Lower lobe of right lung (tissue), 2 donors: Measurements from ENCODE around the gene MEG3. TPM values are rescaled to one million over a fixed set of nuclear protein-coding genes. Genes with fewer than 3 reads are reported as not detected.

ENCODE experiments used
- ATAC-seq, 2 donors: fragments of 200-7000 bp; cut with Tn5 transposase; one replicate each; pipeline ENCODE4 v1.9.1; 2020 to 2022; ENCODE audit warnings: mild to moderate bottlenecking in 2 of 2, moderate library complexity in 2 of 2
- DNase-seq: peaks from one replicate; pipeline ENCODE4 v3.0.0-alpha.2; 2020
- H3K27ac ChIP-seq: fragments of 200-600 bp; one replicate; pipeline ENCODE4 v1.8.0; 2022
- H3K27me3 ChIP-seq: fragments of 200-600 bp; one replicate; pipeline ENCODE4 v1.8.0; 2022; ENCODE audit warnings: low read depth
- H3K36me3 ChIP-seq: fragments of 200-600 bp; one replicate; pipeline ENCODE4 v1.8.0; 2022; ENCODE audit warnings: mild to moderate bottlenecking
- H3K4me1 ChIP-seq: fragments of 200-600 bp; one replicate; pipeline ENCODE4 v1.8.0; 2022
- H3K4me3 ChIP-seq: fragments of 200-600 bp; one replicate; pipeline ENCODE4 v1.8.0; 2022; ENCODE audit warnings: mild to moderate bottlenecking
- H3K9me3 ChIP-seq: fragments of 200-600 bp; one replicate; pipeline ENCODE4 v1.8.0; 2022
- intact Hi-C: fragments of 100-400 bp; cut with DNase I; formaldehyde crosslinking; loops from one replicate; pipeline ENCODE4 v1.11.0; 2022
- total RNA-seq: library from RNA; stranded (reverse); fragmentation: NEBNext Ultra II Directional; extraction: Animal tissue kit (Norgen Biotek cat#: 25700); gene quantifications from one replicate; pipeline ENCODE4 v1.2.1, GENCODE V29; 2021
- TF ChIP-seq, protein P1 (sequence below): fragments of 200-600 bp; IDR thresholded peaks from one replicate; pipeline ENCODE4 v1.8.0; 2022; ENCODE audit warnings: antibody characterized with exemption, mild to moderate bottlenecking
- donor health status: DM: no; HTN: yes; CAD: no; lungs with severe emphysema.

Gene MEG3
- total RNA-seq, 1 donor from 2014 or later: 16.6 TPM

DNA sequence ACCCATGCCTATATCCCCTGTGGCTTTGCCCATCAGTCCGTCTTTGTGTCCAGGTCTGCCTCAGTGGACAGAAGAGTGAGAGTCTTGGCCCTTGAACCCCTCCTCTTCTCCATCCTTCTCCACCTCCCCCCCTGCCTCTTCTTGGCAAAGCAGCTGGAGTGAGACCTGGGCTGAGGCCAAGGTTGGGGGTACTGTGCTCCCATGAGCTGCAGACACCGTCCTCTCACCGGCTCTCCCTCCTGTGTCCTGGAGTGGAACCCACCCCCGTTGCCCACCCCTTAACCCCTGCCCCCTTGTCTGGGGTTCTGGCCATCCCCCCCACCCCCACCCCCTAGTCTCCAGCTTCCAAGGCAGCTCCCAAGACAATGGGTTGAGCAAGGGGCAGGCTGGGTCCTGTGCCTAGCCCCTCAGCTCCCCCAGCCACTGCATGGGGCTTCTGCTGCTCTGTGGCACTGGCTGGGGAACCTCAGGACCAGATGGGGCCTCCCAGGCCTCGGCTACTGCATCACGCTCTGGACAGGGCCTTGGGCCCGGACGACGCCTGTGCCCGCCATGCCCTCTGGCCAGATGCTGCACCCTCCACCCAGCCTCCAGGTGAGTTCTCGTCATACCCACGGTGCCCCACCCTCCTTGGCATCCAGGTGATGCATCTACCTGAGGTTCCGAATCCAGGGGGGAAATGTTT lies 41.9 kb downstream of the MEG3 start:
- DNase-seq: peak; percentile 28
- Histone ChIP-seq H3K36me3 (no peaks in the 10 kb centered on the region), H3K27me3 (no peaks in the 10 kb centered on the region), H3K4me1 (no peaks in the 10 kb centered on the region), H3K9me3 (no peaks in the 10 kb centered on the region), H3K4me3 (no peak overlapping the region), H3K27ac (no peak overlapping the region)
- no peak for ATAC-seq
- TF ChIP-seq, protein P1, sequence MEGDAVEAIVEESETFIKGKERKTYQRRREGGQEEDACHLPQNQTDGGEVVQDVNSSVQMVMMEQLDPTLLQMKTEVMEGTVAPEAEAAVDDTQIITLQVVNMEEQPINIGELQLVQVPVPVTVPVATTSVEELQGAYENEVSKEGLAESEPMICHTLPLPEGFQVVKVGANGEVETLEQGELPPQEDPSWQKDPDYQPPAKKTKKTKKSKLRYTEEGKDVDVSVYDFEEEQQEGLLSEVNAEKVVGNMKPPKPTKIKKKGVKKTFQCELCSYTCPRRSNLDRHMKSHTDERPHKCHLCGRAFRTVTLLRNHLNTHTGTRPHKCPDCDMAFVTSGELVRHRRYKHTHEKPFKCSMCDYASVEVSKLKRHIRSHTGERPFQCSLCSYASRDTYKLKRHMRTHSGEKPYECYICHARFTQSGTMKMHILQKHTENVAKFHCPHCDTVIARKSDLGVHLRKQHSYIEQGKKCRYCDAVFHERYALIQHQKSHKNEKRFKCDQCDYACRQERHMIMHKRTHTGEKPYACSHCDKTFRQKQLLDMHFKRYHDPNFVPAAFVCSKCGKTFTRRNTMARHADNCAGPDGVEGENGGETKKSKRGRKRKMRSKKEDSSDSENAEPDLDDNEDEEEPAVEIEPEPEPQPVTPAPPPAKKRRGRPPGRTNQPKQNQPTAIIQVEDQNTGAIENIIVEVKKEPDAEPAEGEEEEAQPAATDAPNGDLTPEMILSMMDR: no peak
- intact Hi-C loops: no loop called here

DNA sequence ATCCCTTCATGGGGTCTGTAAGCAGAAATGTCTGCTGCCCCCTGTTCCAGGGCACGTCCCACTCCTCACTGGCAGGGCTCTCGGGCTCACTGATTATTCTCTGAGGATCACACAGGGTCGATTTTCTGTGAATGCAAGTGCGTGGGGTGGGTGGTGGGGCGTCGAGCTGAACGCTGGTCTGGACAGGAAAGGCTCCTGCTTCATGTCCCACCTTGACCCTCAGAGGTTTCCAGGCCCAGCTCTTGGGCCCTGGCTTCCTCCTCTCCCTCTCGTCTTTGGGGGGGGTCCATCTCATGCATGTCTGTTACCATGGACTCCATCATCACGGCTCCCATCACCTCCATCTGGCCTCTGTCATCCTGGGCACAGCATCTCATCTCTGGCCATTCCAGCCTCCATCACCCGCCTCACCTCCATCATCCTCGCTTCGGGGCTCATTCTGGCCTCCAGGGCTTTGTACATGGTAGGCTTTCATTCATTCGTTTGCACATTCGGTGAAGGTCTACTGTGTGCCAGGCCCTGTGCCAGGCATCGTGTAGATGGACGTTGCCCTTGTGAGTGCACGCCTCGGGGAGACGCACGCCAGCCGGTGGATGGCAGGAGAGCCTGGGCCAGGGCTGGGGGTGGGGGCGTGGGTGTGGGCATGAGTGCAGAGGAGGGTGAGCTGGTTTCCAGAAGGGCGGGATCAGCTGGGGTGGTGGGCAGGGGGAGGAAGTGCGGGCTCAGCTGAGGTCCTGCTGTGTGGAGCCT lies 42.9 kb downstream of the MEG3 start:
- no peaks in the 10 kb centered on the region for H3K9me3 ChIP-seq
- no peak overlapping the region for H3K4me3 ChIP-seq
- H3K4me1 ChIP-seq: no peaks in the 10 kb centered on the region
- no peaks in the 10 kb centered on the region for H3K27me3 ChIP-seq
- H3K36me3 ChIP-seq: no peaks in the 10 kb centered on the region
- no peak for ATAC-seq
- intact Hi-C loops: no loop called here
- TF ChIP-seq, protein P1: no peak
- DNase-seq: peak; percentile 26
- no peak overlapping the region for H3K27ac ChIP-seq

DNA sequence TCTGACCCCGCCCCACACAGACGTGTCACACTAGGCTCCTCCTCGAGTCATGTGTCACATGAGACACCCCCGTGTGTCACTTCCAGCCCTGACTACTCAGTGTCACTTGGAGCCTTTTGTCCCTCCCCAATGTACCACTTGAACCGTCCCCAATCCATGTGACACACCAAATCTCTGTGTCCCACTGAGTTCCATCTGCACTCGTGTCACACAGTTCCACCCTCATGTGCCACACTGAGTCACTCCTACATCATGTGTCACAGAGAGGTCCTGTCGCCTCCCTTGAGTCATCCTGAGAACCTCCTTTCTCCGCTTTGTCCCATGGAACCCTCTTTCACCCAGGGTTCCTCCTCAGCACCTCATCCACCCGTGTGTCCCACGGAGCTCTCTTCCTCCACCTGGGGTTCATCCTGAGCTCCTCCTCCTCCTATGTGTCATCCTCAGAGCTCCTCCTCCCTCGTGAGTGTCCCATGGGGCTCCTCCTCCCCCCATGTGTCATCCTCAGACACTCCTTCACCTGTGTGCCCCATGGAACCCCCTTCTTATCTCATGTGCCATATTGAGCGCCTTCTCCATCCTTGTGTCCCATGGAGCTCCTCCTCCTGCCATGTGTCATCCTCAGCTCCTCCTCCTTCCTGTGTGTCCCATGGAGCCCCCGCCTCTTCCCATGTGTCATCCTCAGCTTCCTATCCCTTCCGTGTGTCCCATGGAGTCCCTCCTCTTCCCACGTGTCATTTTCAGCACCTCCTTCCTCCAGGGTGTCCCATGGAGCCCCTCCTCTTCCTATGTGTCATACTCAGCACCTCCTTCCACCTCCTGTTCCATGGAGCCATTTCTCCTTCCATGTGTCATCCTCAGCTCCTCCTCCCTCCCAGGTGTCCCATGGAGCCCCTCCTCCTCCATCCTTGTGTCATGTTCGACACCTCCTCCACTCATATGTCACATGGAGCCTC lies 45.6 kb downstream of the MEG3 start:
- Histone ChIP-seq H3K9me3 (no peaks in the 10 kb centered on the region), H3K27ac (no peak overlapping the region), H3K27me3 (no peaks in the 10 kb centered on the region), H3K36me3 (no peaks in the 10 kb centered on the region), H3K4me1 (no peaks in the 10 kb centered on the region), H3K4me3 (no peak overlapping the region)
- ATAC-seq (no peak), DNase-seq (peak; percentile 16)
- intact Hi-C loops: no loop called here
- TF ChIP-seq, protein P1: no peak

DNA sequence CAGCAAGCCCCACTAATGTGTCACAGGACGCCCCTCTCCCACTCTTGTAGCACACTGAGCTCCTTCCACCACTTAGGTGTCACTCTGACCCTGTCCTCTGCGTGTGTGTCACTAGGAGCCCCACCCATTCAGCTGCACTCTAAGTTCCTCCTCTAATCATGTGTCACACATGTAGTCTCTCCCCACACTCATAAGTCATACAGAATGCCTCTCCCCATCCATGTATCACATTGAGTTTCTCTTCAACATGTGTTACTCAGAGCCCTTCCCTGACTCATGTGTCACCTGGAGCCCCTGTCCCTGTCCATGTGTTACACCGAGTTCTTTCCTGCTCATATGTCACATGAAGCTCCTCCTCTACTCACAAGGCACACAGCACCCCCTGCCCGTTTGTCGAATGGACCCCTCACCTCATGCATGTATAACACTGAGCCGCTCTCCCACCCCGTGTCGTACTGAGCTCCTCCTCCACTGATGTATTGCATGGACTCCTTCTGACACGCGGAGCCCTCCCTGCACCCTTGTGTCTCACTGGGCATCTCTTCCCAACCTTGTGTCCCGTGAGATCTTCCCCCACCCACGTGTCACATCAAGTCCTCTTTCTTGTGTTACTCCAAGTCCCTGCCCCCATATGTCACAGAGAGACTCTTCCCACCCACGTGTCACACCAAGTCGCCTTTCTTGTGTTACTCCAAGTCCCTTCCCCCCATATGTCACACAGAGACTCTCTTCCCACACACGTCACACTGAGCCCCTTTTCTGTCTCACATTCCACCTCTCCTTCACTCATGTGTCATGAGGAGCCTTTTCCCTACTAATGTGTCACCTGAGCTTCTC lies 46.6 kb downstream of the MEG3 start:
- DNase-seq (peak; percentile 36), ATAC-seq (no peak)
- no peak overlapping the region for H3K4me3 ChIP-seq
- no peaks in the 10 kb centered on the region for H3K36me3 ChIP-seq
- intact Hi-C loops: no loop called here
- no peaks in the 10 kb centered on the region for H3K4me1 ChIP-seq
- no peak overlapping the region for H3K27ac ChIP-seq
- H3K27me3 ChIP-seq: no peaks in the 10 kb centered on the region
- no peaks in the 10 kb centered on the region for H3K9me3 ChIP-seq
- TF ChIP-seq, protein P1: no peak

DNA sequence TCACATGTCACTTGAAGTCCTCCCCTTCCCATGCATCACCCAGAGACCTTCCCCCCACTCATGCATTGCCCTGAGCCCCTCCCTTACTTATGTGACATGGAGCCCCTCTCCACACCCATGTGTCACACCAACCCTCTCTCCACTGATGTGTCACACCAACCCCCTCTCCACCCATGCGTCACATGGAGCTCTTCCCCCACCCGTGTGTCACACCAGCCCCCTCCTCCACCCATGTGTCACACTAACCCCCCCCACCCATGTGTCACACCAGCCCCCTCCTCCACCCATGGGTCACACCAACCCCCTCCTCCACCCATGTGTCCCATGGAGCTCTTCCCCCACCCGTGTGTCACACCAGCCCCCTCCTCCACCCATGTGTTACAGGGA lies 47.2 kb downstream of the MEG3 start:
- DNase-seq (peak; percentile 4), ATAC-seq (no peak)
- no peaks in the 10 kb centered on the region for H3K36me3 ChIP-seq
- no peak overlapping the region for H3K27ac ChIP-seq
- intact Hi-C loops: no loop called here
- TF ChIP-seq, protein P1: no peak
- no peaks in the 10 kb centered on the region for H3K27me3 ChIP-seq
- H3K4me1 ChIP-seq: no peaks in the 10 kb centered on the region
- no peaks in the 10 kb centered on the region for H3K9me3 ChIP-seq
- H3K4me3 ChIP-seq: no peak overlapping the region
